Measurements from ENCODE around the gene ITPKB. TPM values are rescaled to one million over a fixed set of nuclear protein-coding genes. Genes with fewer than 3 reads are reported as not detected.

ITPKB gene
- polyA plus RNA-seq, 1 of the 3 experiments (the other 2 are of a cell fraction) = 2.4 TPM

DNA sequence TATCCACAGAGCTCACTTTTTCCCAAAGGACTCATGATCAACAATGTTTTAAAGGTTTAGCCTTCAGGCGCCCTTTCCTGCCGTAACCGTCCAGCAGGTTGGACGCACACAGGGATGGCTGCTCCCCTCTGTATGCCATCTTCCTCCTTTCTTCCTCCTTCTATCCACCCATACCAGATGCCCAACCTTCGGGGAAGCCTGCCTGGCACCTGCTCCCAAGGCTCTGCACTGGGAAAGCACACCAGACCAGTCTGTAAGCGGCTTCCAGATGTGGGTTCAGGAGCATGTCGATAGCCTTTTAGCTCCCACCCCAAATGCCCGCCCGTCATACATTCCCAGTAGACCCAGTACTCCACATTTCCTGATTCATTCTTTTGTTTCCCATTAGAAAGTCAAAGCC lies 137.6 kb downstream of the ITPKB start:
- no peaks in the 10 kb centered on the region for H3F3A ChIP-seq (replicated peaks; ENCODE audit: insufficient read depth)
- peaks cover 0 to 6% of the 10 kb centered on the region in 2 experiments; a peak in 1 of 4 replicates for H3K4me1 ChIP-seq (ENCODE audit: control insufficient read depth in 1 of 2, insufficient read depth in 2 of 2, low read depth in 1 of 2, low read length in 1 of 2)
- no peak overlapping the region for H3K4me3 ChIP-seq (ENCODE audit: low read depth in 2 of 2, low read length in 1 of 2)
- H3K9me3 ChIP-seq = no peaks in the 10 kb centered on the region
- H3K9ac ChIP-seq = no peak overlapping the region
- POLR2A ChIA-PET = no interaction called here
- H3K4me2 ChIP-seq = no peak overlapping the region
- DNase-seq = no peak
- TF ChIP-seq NRF1 (IDR thresholded peaks at IDR 0.05; ENCODE audit: low read depth, low read length) (no peak), FOSL2 (IDR thresholded peaks at IDR 0.05; ENCODE audit: borderline replicate concordance, low read depth) (no peak), EZH2phosphoT487 (IDR thresholded peaks at IDR 0.05; ENCODE audit: borderline replicate concordance, low read depth) (no peak), YY1 (IDR thresholded peaks at IDR 0.05; ENCODE audit: low read depth) (no peak), SIN3A (IDR thresholded peaks at IDR 0.05; ENCODE audit: borderline replicate concordance, low read depth, low read length) (no peak), CHD2 (IDR thresholded peaks at IDR 0.05; ENCODE audit: low read length, partially characterized antibody) (no peak), ELF1 (IDR thresholded peaks at IDR 0.05) (no peak), RAD21 (IDR thresholded peaks at IDR 0.05; ENCODE audit: low read length) (no peak), RCOR1 (IDR thresholded peaks at IDR 0.05; ENCODE audit: low read length) (no peak)
- TF ChIP-seq, protein P1, sequence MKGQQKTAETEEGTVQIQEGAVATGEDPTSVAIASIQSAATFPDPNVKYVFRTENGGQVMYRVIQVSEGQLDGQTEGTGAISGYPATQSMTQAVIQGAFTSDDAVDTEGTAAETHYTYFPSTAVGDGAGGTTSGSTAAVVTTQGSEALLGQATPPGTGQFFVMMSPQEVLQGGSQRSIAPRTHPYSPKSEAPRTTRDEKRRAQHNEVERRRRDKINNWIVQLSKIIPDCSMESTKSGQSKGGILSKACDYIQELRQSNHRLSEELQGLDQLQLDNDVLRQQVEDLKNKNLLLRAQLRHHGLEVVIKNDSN (IDR thresholded peaks at IDR 0.05; ENCODE audit: borderline replicate concordance, low read depth) = no peak
- TF ChIP-seq, protein P2, sequence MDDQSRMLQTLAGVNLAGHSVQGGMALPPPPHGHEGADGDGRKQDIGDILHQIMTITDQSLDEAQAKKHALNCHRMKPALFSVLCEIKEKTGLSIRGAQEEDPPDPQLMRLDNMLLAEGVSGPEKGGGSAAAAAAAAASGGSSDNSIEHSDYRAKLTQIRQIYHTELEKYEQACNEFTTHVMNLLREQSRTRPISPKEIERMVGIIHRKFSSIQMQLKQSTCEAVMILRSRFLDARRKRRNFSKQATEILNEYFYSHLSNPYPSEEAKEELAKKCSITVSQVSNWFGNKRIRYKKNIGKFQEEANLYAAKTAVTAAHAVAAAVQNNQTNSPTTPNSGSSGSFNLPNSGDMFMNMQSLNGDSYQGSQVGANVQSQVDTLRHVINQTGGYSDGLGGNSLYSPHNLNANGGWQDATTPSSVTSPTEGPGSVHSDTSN (IDR thresholded peaks at IDR 0.05) = no peak
- no peaks in the 10 kb centered on the region for H3K9me2 ChIP-seq
- no peak overlapping the region for H2AFZ ChIP-seq (ENCODE audit: low read depth)
- CTCF ChIA-PET = interaction anchor here (1.7 to 6.1 kb wide), 2 partner anchors 25 to 53 kb away, joined by 4 to 49 read pairs; partner anchors contain the start of gene STUM
- WGBS (ENCODE audit: low lambda C conversion rate) = 77% methylated on average over 9 of the region's 9 CpGs
- no peaks in the 10 kb centered on the region; the same call in 1 of the 2 replicates for H3K27me3 ChIP-seq (ENCODE audit: insufficient read depth)
- H4K20me1 ChIP-seq (ENCODE audit: insufficient read depth) = no peaks in the 10 kb centered on the region
- H3K27ac ChIP-seq (ENCODE audit: low read depth in 2 of 2, low read length in 1 of 2) = no peak overlapping the region
- H3K36me3 ChIP-seq (replicated peaks in 1 of 2; ENCODE audit: control insufficient read depth in 1 of 2, insufficient read depth in 2 of 2, low read length in 1 of 2) = no peaks in the 10 kb centered on the region
- H3K79me2 ChIP-seq (ENCODE audit: insufficient read depth) = no peaks in the 10 kb centered on the region

GRCh38 chr1:226600254-226600653 lies 138.8 kb downstream of the ITPKB start:
- no peaks in the 10 kb centered on the region for H3K79me2 ChIP-seq (ENCODE audit: insufficient read depth)
- no peaks in the 10 kb centered on the region; the same call in 1 of the 2 replicates for H3K27me3 ChIP-seq (ENCODE audit: insufficient read depth)
- H3K4me1 ChIP-seq (ENCODE audit: control insufficient read depth in 1 of 2, insufficient read depth in 2 of 2, low read depth in 1 of 2, low read length in 1 of 2) = peaks cover 0 to 6% of the 10 kb centered on the region in 2 experiments; a peak in 1 of 4 replicates
- no peak overlapping the region for H3K27ac ChIP-seq (ENCODE audit: low read depth in 2 of 2, low read length in 1 of 2)
- no peak overlapping the region for H2AFZ ChIP-seq (ENCODE audit: low read depth)
- 39% methylated on average over 2 of the region's 4 CpGs for WGBS (ENCODE audit: low lambda C conversion rate)
- no peak for DNase-seq
- no peaks in the 10 kb centered on the region for H4K20me1 ChIP-seq (ENCODE audit: insufficient read depth)
- no peak overlapping the region for H3K9ac ChIP-seq
- POLR2A ChIA-PET = interaction anchor here (0.6 kb wide), 1 partner anchor 56 kb away, joined by 3 read pairs; no protein-coding TSS in a partner anchor
- no peaks in the 10 kb centered on the region for H3K9me3 ChIP-seq
- no peak overlapping the region for H3K4me3 ChIP-seq (ENCODE audit: low read depth in 2 of 2, low read length in 1 of 2)
- no peak overlapping the region for H3K4me2 ChIP-seq
- CTCF ChIA-PET = interaction anchor here (0.6 to 1.7 kb wide), 5 partner anchors 8 to 837 kb away, joined by 3 to 7 read pairs (median 4); no protein-coding TSS in a partner anchor
- H3F3A ChIP-seq (replicated peaks; ENCODE audit: insufficient read depth) = no peaks in the 10 kb centered on the region
- no peak for TF ChIP-seq EP300 (IDR thresholded peaks at IDR 0.05; ENCODE audit: borderline replicate concordance in 1 of 2, low read depth in 1 of 2, low read length in 1 of 2)
- TF ChIP-seq TEAD4 (IDR thresholded peaks at IDR 0.05; ENCODE audit: borderline replicate concordance, insufficient read depth) = no peak
- TF ChIP-seq ZBTB33 (IDR thresholded peaks at IDR 0.05; ENCODE audit: borderline replicate concordance, low read depth) = no peak
- TF ChIP-seq GABPA (IDR thresholded peaks at IDR 0.05; ENCODE audit: low read depth) = no peak
- TF ChIP-seq GATA2 (CRISPR knock-in tag; IDR thresholded peaks at IDR 0.05) = no peak
- no peak for TF ChIP-seq RFX5 (IDR thresholded peaks at IDR 0.05; ENCODE audit: low read length)
- TF ChIP-seq POLR2AphosphoS5 (IDR thresholded peaks at IDR 0.05; ENCODE audit: low read depth, low read length) = no peak
- TF ChIP-seq SIN3A (IDR thresholded peaks at IDR 0.05; ENCODE audit: borderline replicate concordance, low read depth, low read length) = no peak
- H3K36me3 ChIP-seq (replicated peaks in 1 of 2; ENCODE audit: control insufficient read depth in 1 of 2, insufficient read depth in 2 of 2, low read length in 1 of 2) = no peaks in the 10 kb centered on the region
- no peaks in the 10 kb centered on the region for H3K9me2 ChIP-seq
